HEK293 (cell line): ENCODE results near the gene SPTLC3.

Experiments used
- SP3 ChIP-seq: fragments of 450-650 bp; formaldehyde crosslinking; IDR thresholded peaks from 2 replicates; pipeline ENCODE4 v1.5.1; 2016; ENCODE audit warnings: missing biosample characterization, missing genetic modification characterization
- ZNF211 ChIP-seq: fragments of 450-650 bp; formaldehyde crosslinking; IDR thresholded peaks from 2 replicates; pipeline ENCODE4 v1.5.1; 2016; ENCODE audit warnings: low read depth, missing biosample characterization, missing genetic modification characterization
- ZNF510 ChIP-seq: fragments of 450-650 bp; formaldehyde crosslinking; IDR thresholded peaks from 2 replicates; pipeline ENCODE4 v1.5.1; 2018; ENCODE audit warnings: mild to moderate bottlenecking, missing genetic modification characterization, missing biosample characterization; ENCODE audit not compliant: insufficient replicate concordance
- ZNF555 ChIP-seq: fragments of 450-650 bp; formaldehyde crosslinking; conservative IDR thresholded peaks from 2 replicates; pipeline ENCODE4 v1.5.1; 2017; ENCODE audit warnings: missing biosample characterization, mild to moderate bottlenecking, missing genetic modification characterization, inconsistent platforms
- ZNF76 ChIP-seq: fragments of 450-650 bp; formaldehyde crosslinking; IDR thresholded peaks from 2 replicates; pipeline ENCODE4; 2016; ENCODE audit warnings: low read depth, missing biosample characterization, missing genetic modification characterization, borderline replicate concordance
- TF ChIP-seq, protein P1 (sequence below): fragments of 450-650 bp; formaldehyde crosslinking; IDR thresholded peaks from 2 replicates; pipeline ENCODE4 v1.5.1; 2016; ENCODE audit warnings: missing biosample characterization, missing genetic modification characterization

Gene SPTLC3

DNA sequence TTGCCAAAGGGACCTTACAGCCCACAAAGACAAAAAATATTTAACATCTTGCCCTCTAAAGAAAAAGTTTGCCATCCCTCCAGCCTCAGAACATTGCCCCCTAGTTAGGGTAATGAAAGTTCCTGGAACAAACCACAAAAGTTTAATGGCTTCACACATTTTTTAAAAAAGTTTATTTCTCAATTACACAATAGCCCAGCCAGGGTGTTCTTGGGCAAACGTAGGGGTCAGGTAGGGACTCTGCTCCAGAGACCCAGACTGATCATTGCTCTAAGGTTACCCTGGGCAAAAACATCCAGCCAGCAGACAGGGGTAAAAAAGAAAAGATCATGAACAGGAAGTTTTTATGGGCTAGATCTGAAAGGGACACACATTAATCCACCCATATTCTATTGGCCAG lies 207.8 kb downstream of the SPTLC3 start (continued):
- TF ChIP-seq, protein P1, sequence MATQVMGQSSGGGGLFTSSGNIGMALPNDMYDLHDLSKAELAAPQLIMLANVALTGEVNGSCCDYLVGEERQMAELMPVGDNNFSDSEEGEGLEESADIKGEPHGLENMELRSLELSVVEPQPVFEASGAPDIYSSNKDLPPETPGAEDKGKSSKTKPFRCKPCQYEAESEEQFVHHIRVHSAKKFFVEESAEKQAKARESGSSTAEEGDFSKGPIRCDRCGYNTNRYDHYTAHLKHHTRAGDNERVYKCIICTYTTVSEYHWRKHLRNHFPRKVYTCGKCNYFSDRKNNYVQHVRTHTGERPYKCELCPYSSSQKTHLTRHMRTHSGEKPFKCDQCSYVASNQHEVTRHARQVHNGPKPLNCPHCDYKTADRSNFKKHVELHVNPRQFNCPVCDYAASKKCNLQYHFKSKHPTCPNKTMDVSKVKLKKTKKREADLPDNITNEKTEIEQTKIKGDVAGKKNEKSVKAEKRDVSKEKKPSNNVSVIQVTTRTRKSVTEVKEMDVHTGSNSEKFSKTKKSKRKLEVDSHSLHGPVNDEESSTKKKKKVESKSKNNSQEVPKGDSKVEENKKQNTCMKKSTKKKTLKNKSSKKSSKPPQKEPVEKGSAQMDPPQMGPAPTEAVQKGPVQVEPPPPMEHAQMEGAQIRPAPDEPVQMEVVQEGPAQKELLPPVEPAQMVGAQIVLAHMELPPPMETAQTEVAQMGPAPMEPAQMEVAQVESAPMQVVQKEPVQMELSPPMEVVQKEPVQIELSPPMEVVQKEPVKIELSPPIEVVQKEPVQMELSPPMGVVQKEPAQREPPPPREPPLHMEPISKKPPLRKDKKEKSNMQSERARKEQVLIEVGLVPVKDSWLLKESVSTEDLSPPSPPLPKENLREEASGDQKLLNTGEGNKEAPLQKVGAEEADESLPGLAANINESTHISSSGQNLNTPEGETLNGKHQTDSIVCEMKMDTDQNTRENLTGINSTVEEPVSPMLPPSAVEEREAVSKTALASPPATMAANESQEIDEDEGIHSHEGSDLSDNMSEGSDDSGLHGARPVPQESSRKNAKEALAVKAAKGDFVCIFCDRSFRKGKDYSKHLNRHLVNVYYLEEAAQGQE = no peak
- no peak for TF ChIP-seq SP3 (tag by site-specific recombination)
- no peak for TF ChIP-seq ZNF76 (tag by site-specific recombination)
- no peak for TF ChIP-seq ZNF510 (tag by site-specific recombination)
- TF ChIP-seq ZNF555 (tag by site-specific recombination) = no peak
- TF ChIP-seq ZNF211 = no peak
